Loucy (cell line): ENCODE data around the gene ZNF581.

Experiments
- H2AFZ ChIP-seq: fragments of 200-600 bp; sonication (generic); 2 replicates; pipeline ENCODE4 v1.6.0; 2016; ENCODE audit warnings: antibody characterized with exemption, mild to moderate bottlenecking, low read length, moderate library complexity
- H3F3A ChIP-seq: fragments of 200-600 bp; 2 replicates; pipeline ENCODE4 v1.6.0; 2016; ENCODE audit warnings: antibody characterized with exemption, low read depth, mild to moderate bottlenecking
- H3K27me3 ChIP-seq: fragments of 200-600 bp; sonication (generic); 2 replicates; pipeline ENCODE4 v1.6.1; 2014; ENCODE audit warnings: low read length, mild to moderate bottlenecking; ENCODE audit not compliant: insufficient read depth, poor library complexity, severe bottlenecking
- H3K36me3 ChIP-seq: fragments of 200-600 bp; sonication (generic); 2 replicates; pipeline ENCODE4 v1.6.1; 2016; ENCODE audit warnings: low read length; ENCODE audit not compliant: insufficient read depth
- H3K4me1 ChIP-seq: fragments of 200-600 bp; sonication (generic); 2 replicates; pipeline ENCODE4 v1.5.1; 2014; ENCODE audit warnings: low read length, mild to moderate bottlenecking; ENCODE audit not compliant: insufficient read depth, poor library complexity, severe bottlenecking
- H3K4me2 ChIP-seq: fragments of 200-600 bp; sonication (generic); 2 replicates; pipeline ENCODE4 v1.6.0; 2014; ENCODE audit warnings: antibody characterized with exemption, low read length, low read depth, mild to moderate bottlenecking; ENCODE audit not compliant: poor library complexity, severe bottlenecking
- H3K4me3 ChIP-seq: fragments of 200-600 bp; sonication (generic); 2 replicates; pipeline ENCODE4 v1.5.1; 2014; ENCODE audit warnings: low read length, mild to moderate bottlenecking, mixed read lengths; ENCODE audit not compliant: poor library complexity, severe bottlenecking
- H3K79me2 ChIP-seq: fragments of 200-600 bp; sonication (generic); 2 replicates; pipeline ENCODE4 v1.6.1; 2014; ENCODE audit warnings: low read length; ENCODE audit not compliant: insufficient read depth
- H3K9ac ChIP-seq: fragments of 200-600 bp; sonication (generic); 2 replicates; pipeline ENCODE4 v1.6.0; 2014; ENCODE audit warnings: mild to moderate bottlenecking, low read depth, low read length, moderate library complexity; ENCODE audit not compliant: poor library complexity, severe bottlenecking
- H3K9me2 ChIP-seq: fragments of 200-600 bp; sonication (generic); replicated peaks from 2 replicates; pipeline ENCODE4 v1.6.1; 2016; ENCODE audit warnings: low read depth, low read length, mixed read lengths
- H3K9me3 ChIP-seq: fragments of 200-600 bp; sonication (generic); 2 replicates; pipeline ENCODE4 v1.6.1; 2014; ENCODE audit warnings: mild to moderate bottlenecking, antibody characterized with exemption, low read length, low read depth; ENCODE audit not compliant: insufficient read depth
- H4K20me1 ChIP-seq: fragments of 200-600 bp; sonication (generic); 2 replicates; pipeline ENCODE4 v1.6.0; 2014; ENCODE audit warnings: antibody characterized with exemption, low read length, mild to moderate bottlenecking; ENCODE audit not compliant: insufficient read depth, poor library complexity, severe bottlenecking
- CTCF ChIP-seq: fragments of 200-600 bp; sonication (generic); conservative IDR thresholded peaks from 2 replicates; pipeline ENCODE4 v1.5.1; 2014; ENCODE audit warnings: mild to moderate bottlenecking, antibody characterized with exemption, low read length
- EZH2phosphoT487 ChIP-seq: fragments of 200-600 bp; IDR thresholded peaks from 2 replicates; pipeline ENCODE4 v1.6.1; 2018; ENCODE audit warnings: antibody characterized with exemption, mild to moderate bottlenecking, moderate library complexity, borderline replicate concordance

The ZNF581 gene

GRCh38 chr19:55653651-55654322 lies 10.3 kb downstream of the ZNF581 start:
- Histone ChIP-seq H3K9ac (peak overlapping the region; percentile 95), H3K4me1 (peaks cover 25% of the 10 kb centered on the region), H2AFZ (peak overlapping the region; percentile 79), H3K9me3 (no peaks in the 10 kb centered on the region), H3F3A (no peaks in the 10 kb centered on the region), H3K79me2 (peaks cover 41% of the 10 kb centered on the region), H3K36me3 (no peaks in the 10 kb centered on the region), H3K4me3 (peak overlapping the region; percentile 87), H3K9me2 (no peaks in the 10 kb centered on the region), H4K20me1 (peaks cover 34% of the 10 kb centered on the region), H3K27me3 (peaks cover 4% of the 10 kb centered on the region), H3K4me2 (peak overlapping the region; percentile 59)
- no peak for TF ChIP-seq EZH2phosphoT487
- TF ChIP-seq CTCF, result peak; percentile 98

- Histone ChIP-seq H3K36me3 (peaks cover 3% of the 10 kb centered on the region; the same call in 1 of the 2 replicates), H3K79me2 (peaks cover 44% of the 10 kb centered on the region), H3K4me3 (peak overlapping the region; percentile 87), H4K20me1 (peaks cover 40% of the 10 kb centered on the region), H3K4me2 (peak overlapping the region; percentile 59), H3K9me2 (no peaks in the 10 kb centered on the region), H3F3A (no peaks in the 10 kb centered on the region), H2AFZ (peak overlapping the region; percentile 79), H3K9ac (peak overlapping the region; percentile 95), H3K27me3 (peaks cover 4% of the 10 kb centered on the region), H3K4me1 (peaks cover 31% of the 10 kb centered on the region), H3K9me3 (no peaks in the 10 kb centered on the region)
- TF ChIP-seq EZH2phosphoT487, result no peak
- TF ChIP-seq CTCF, result no peak
Measured at GRCh38 chr19:55654323-55654867, 10.9 kb downstream of the ZNF581 start.

GRCh38 chr19:55654868-55655647 lies 11.6 kb downstream of the ZNF581 start, which contains the start of gene U2AF2:
U2AF2 (plus strand) TSS chr19:55655035; CDS start chr19:55655105, 70 bp downstream.
- H3K4me1 ChIP-seq, result peaks cover 33% of the 10 kb centered on the region
- H3K4me2 ChIP-seq, result peak within 1 kb of the TSS; percentile 94
- H3K9me3 ChIP-seq, result no peaks in the 10 kb centered on the region
- H3F3A ChIP-seq, result no peaks in the 10 kb centered on the region
- TF ChIP-seq EZH2phosphoT487 (no peak), CTCF (no peak)
- H2AFZ ChIP-seq, result peak within 1 kb of the TSS; percentile 79
- H3K36me3 ChIP-seq, result peaks cover 10% of the 10 kb centered on the region; the same call in 1 of the 2 replicates
- H3K79me2 ChIP-seq, result peaks cover 51% of the 10 kb centered on the region
- H3K9me2 ChIP-seq, result no peaks in the 10 kb centered on the region
- H3K9ac ChIP-seq, result peak within 1 kb of the TSS; percentile 95
- peaks cover 4% of the 10 kb centered on the region for H3K27me3 ChIP-seq
- peak within 1 kb of the TSS; percentile 87 for H3K4me3 ChIP-seq
- H4K20me1 ChIP-seq, result peaks cover 46% of the 10 kb centered on the region
